Omental fat pad (tissue), 4 donors: Measurements from ENCODE around the gene INSIG1. TPM values are rescaled to one million over a fixed set of nuclear protein-coding genes. Genes with fewer than 3 reads are reported as not detected.

Experiments
- ATAC-seq: fragments of 150-250 bp; one replicate; pipeline ENCODE4 v1.9.1; 2016; ENCODE audit warnings: mild to moderate bottlenecking, moderate library complexity; ENCODE audit not compliant: low FRiP score
- DNase-seq: peaks from one replicate; pipeline ENCODE4 v3.0.0-alpha.2; 2019; ENCODE audit warnings: low spot score
- CTCF ChIP-seq, 3 donors: fragments of 450-650 bp; IDR thresholded peaks; one replicate each; pipeline ENCODE4 v1.5.1; 2016 to 2017; ENCODE audit warnings: antibody characterized with exemption in 3 of 3, mild to moderate bottlenecking in 3 of 3, moderate library complexity in 2 of 3
- total RNA-seq, 4 donors: library from RNA; depleted of rRNA; stranded (reverse); fragments of >200 nt; gene quantifications; one replicate each; pipeline ENCODE4 v1.1.0, GENCODE V29; 2016

INSIG1 gene
- total RNA-seq, 4 donors from 2014 or later: 85.6 to 244 (median 107) TPM

GRCh38 chr7:155317114-155317434 lies 19.4 kb downstream of the INSIG1 start:
- DNase-seq (no peak), ATAC-seq (no peak)
- no peak for TF ChIP-seq CTCF (IDR thresholded peaks at IDR 0.05)

- DNase-seq (no peak), ATAC-seq (no peak)
Observed at GRCh38 chr7:155318245-155318644, 20.6 kb downstream of the INSIG1 start.

DNA sequence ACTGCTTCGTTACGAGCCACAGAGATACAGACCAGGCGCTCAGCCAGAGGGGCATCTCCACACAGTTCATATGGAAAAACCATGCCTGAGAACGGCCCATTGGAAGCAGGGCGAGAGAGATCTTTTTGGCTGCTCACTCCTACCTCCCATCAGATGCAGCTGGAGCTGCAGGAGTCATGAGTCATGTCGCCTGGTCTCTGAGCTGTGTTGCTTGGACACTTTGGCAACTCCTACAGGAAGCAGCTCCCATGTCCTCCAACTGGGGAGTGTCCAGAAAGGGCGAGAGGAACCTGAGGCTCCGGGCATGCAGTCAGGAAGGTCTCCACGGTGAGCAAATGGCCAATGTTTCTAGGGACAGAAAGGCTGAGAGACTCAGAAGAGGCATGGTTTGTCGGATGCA lies 24.9 kb downstream of the INSIG1 start:
- no peak for TF ChIP-seq CTCF (IDR thresholded peaks at IDR 0.05)
- no peak for ATAC-seq
- DNase-seq: no peak

More at GRCh38 chr7:155318245-155318644, 20.6 kb downstream of the INSIG1 start:
- no peak for TF ChIP-seq CTCF (IDR thresholded peaks at IDR 0.05)

- DNase-seq (no peak), ATAC-seq (no peak)
- TF ChIP-seq CTCF (IDR thresholded peaks at IDR 0.05): no peak
Observed at GRCh38 chr7:155323001-155323638, 25.4 kb downstream of the INSIG1 start.

DNA sequence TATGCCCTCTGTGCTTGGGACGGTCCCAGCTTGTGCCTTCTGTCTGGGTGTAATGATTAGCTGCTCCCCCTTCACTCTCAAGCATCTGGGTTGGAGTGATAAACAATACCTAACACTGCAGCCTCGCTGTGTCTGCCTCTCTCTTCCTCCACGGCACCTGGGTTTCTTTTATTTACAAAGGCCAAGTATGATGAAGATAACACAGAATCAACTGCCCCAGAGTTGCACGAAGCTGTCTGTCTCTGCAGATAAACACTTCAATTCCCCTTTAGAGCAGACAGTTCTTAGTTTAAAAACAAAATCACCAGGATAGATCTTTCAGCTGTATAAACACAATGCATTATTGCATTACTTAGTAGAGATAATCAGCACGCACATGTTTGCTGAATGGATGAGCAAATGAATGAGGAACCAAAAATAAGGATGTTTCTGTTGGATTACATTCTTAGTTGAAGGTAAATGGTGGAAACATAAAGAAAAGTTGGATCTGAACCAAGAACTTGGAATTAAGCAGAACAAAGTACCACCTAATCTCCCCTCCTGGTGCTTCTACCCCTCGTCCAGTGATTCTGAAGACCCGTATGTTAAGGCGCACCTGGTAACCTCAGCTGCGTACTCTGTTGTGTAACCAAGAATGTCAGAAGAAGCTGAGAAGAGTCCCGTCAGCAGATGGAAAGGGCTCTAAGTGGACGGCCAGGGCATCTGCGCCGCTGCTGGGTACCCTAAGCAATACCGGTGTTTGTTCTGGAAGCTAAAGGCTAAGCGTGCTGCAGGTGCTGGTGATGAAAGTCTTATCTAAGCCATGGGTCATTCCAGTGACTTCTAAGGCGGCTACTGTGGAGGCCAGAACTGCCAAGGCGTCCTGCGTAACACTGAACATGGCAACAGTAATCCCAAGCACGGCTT lies 26.6 kb downstream of the INSIG1 start:
- ATAC-seq: no peak
- TF ChIP-seq CTCF (IDR thresholded peaks at IDR 0.05): no peak
- DNase-seq: no peak

DNA sequence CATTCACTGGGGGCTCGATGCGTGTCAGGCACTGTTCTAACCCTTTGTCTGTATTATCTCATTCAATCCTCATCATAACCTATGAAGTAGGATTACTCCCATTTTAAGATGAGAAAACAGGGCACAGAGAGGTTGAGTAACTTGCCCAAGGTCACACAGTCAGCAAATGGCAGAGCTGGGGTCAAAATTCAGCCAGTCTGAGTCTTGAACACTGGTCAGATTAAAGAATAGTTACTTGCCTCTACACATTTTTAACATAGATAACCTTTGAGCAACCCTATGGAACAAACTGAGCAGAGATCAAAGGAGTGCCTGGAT lies 27.2 kb downstream of the INSIG1 start:
- no peak for TF ChIP-seq CTCF (IDR thresholded peaks at IDR 0.05)

DNA sequence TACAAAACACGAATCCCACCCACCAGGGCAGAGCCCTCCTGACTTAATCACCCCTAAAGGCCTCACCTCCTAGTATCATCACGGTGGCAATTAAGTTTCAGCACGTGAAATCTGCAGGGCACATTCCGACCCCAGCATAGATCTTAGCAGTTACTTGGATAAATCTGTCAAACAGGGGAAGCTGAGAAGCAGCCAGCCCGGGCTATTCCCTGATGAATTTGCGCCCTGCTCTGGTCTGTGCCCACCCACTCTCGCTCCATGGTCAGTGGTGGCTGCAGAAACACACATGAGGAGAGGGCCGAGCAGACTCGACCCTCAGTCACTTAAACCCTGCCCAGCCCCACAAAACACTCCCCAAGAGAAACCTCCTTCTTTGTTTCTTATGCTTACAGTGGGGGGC lies 28.7 kb downstream of the INSIG1 start:
- TF ChIP-seq CTCF (IDR thresholded peaks at IDR 0.05): no peak
- ATAC-seq (no peak), DNase-seq (no peak)

More for the DNA sequence above, 27.2 kb downstream of the INSIG1 start:
- DNase-seq (no peak), ATAC-seq (no peak)
